PFSK-1 (cell line): ENCODE results near the gene PRDM11.

Experiments used
- FOXP2 ChIP-seq: optimal IDR thresholded peaks from 2 replicates; pipeline ENCODE3; 2011; ENCODE audit warnings: borderline replicate concordance, control low read depth, inconsistent platforms; ENCODE audit not compliant: insufficient read depth; ENCODE audit errors: extremely low read length, extremely low read depth
- POLR2AphosphoS5 ChIP-seq: IDR thresholded peaks from 2 replicates; pipeline ENCODE4 v1.6.1; 2012; ENCODE audit warnings: low read depth, mild to moderate bottlenecking, control low read depth, low read length, moderate library complexity
- SIN3A ChIP-seq: IDR thresholded peaks from 2 replicates; pipeline ENCODE4 v1.6.1; 2012; ENCODE audit warnings: mild to moderate bottlenecking, low read length, moderate library complexity, borderline replicate concordance; ENCODE audit not compliant: insufficient read depth
- TAF1 ChIP-seq: IDR thresholded peaks from 2 replicates; pipeline ENCODE4 v1.6.1; 2012; ENCODE audit warnings: low read length, control low read depth, borderline replicate concordance; ENCODE audit not compliant: insufficient read depth
- TF ChIP-seq, protein P1 (sequence below), 2 experiments: IDR thresholded peaks; 2 replicates each; pipeline versions ENCODE4 v1.6.1 to v1.8.0; 2011 to 2012; ENCODE audit warnings: low read depth in 2 of 2, low read length in 2 of 2, control low read depth in 1 of 2, inconsistent platforms in 1 of 2, mild to moderate bottlenecking in 1 of 2, moderate library complexity in 1 of 2; ENCODE audit not compliant: insufficient read depth in 1 of 2

PRDM11 gene

DNA sequence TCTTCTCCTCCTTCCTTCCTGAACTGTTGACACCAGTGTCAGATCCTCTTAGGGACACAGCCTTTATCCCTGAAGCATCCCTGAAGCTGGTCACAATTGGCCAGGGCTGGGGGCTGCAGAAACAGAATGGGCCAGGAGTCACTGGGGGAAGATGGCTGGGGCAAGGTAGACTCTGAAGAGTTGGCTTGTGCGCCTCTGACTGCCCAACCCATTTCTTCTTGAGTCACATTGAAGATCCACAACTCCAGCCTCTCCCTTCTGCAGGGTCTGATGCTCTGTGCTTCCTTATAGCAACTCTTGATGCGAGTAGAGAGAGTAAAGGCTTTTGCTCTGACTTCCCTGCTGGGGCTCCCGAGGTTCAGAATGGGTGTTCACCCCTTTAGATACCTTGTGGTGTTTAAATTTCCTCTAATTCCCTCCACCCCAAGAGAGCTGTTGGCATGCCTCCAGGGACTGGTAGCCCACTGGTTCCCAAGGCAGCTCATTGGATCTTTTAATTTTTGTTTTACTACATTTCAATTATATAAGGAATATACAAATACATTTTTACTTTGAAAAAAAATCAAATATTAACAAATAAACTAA lies 13.4 kb downstream of the PRDM11 start:
- no peak for TF ChIP-seq FOXP2
- TF ChIP-seq, protein P1, sequence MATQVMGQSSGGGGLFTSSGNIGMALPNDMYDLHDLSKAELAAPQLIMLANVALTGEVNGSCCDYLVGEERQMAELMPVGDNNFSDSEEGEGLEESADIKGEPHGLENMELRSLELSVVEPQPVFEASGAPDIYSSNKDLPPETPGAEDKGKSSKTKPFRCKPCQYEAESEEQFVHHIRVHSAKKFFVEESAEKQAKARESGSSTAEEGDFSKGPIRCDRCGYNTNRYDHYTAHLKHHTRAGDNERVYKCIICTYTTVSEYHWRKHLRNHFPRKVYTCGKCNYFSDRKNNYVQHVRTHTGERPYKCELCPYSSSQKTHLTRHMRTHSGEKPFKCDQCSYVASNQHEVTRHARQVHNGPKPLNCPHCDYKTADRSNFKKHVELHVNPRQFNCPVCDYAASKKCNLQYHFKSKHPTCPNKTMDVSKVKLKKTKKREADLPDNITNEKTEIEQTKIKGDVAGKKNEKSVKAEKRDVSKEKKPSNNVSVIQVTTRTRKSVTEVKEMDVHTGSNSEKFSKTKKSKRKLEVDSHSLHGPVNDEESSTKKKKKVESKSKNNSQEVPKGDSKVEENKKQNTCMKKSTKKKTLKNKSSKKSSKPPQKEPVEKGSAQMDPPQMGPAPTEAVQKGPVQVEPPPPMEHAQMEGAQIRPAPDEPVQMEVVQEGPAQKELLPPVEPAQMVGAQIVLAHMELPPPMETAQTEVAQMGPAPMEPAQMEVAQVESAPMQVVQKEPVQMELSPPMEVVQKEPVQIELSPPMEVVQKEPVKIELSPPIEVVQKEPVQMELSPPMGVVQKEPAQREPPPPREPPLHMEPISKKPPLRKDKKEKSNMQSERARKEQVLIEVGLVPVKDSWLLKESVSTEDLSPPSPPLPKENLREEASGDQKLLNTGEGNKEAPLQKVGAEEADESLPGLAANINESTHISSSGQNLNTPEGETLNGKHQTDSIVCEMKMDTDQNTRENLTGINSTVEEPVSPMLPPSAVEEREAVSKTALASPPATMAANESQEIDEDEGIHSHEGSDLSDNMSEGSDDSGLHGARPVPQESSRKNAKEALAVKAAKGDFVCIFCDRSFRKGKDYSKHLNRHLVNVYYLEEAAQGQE (IDR thresholded peaks at IDR 0.05; ENCODE audit: insufficient read depth in 1 of 2, low read depth in 2 of 2, low read length in 2 of 2) = no peak
- no peak for TF ChIP-seq POLR2AphosphoS5
- TF ChIP-seq SIN3A = no peak
- no peak for TF ChIP-seq TAF1

DNA sequence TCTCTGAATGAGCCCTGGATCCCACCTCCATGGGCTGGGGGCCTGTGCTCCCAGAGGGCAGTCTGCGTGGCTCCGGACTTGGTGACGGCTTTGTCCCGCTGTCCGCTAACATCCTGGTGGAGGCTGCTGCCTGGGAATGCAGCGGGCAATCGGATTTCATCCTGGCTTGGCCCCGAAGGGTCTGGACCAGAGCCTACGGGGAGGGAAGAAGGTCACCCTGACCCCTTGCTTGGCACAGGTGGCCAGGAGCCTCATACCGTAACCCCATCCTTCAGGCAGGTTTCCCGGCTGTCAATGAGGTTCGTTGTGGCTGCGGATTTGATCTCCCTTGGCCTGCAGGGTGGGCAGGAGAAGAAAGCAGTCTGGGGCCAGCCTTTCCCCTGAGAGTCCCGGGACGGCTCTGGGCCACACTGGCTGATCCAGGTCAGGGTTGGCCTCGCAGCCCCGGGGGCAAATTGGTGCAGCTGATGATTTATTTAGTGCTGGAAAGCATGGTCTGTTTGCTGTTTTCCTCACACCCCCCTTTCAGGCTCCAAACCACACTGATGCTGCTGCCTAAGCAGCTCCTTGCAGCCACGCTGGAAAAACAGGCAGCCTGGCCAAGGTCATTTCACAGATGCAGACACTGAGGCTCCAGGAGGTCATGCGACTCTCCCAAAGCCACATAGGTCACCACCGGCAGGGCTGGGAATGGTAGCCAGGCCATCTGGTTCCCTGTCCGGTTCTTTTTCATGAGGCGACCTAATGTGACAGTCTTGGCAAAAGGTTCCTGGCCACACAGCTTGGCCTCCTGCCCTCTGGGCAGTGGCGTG lies 15.0 kb downstream of the PRDM11 start:
- TF ChIP-seq, protein P1 (IDR thresholded peaks at IDR 0.05; ENCODE audit: insufficient read depth in 1 of 2, low read depth in 2 of 2, low read length in 2 of 2) = no peak
- TF ChIP-seq SIN3A (no peak), FOXP2 (no peak), TAF1 (no peak), POLR2AphosphoS5 (no peak)

DNA sequence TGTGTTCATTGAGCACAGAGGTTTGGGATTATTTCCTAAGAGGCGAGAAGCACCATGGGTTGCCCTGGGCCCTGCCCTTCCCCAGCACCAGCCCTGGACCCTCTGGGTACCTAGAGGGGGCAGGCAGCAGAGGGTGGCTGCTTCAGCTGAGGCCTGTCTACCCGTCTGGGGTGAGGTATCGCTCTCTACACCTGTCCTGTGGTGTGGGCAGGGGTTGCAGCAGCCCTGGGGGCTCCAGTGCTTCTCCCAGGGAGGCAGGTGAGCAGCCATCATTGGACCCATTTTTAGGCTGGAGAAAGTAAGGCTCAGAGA lies 15.6 kb downstream of the PRDM11 start:
- no peak for TF ChIP-seq FOXP2
- no peak for TF ChIP-seq TAF1
- no peak for TF ChIP-seq SIN3A
- TF ChIP-seq, protein P1 (IDR thresholded peaks at IDR 0.05; ENCODE audit: insufficient read depth in 1 of 2, low read depth in 2 of 2, low read length in 2 of 2) = no peak
- no peak for TF ChIP-seq POLR2AphosphoS5

DNA sequence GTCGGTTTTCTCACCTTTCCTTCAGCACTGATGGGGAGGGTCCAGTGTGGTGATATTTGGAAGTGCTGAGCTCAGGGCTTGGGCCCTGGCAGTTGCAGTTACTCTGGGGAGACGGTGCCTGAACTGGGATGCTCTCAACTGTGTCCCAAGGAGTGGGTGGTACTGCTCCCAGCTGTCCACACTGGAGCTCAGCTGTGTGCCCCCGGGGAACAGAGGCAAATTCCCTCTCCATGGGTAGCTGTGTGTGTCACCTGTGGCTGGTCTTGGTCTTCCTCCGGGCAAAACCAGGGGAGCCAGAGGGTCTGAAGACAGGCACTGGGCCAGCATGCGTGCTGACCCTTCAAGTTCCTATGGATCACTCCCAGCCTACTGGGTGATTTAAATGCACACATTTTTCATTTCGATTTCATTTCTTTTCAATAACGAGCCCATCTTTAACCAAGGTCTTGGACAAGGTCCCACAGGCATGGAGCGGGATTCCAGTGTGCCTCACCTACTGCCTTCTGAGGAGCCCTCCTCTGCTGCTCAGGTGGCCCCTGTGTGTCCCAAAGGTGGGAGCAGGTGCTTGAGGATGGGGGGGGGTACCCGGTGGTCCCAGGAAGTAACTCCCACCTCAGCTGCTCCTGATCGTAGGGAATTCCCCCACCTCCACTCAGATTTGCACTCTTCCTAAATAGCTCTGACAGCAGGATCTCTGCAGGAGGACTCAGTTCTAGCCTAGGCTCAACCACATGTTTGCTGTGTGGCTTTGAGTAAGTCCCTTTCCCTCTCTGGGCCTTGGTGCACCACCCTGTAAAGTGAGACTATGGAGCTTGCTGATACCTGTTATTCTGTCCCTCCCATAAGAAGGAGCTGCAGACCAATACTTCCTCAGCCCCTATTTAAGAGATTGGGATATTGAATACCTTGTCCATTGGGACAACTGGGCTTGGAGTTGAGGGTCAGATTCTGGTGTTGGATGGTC lies 16.8 kb downstream of the PRDM11 start:
- TF ChIP-seq SIN3A (no peak), POLR2AphosphoS5 (no peak), TAF1 (no peak)
- TF ChIP-seq, protein P1 (IDR thresholded peaks at IDR 0.05; ENCODE audit: insufficient read depth in 1 of 2, low read depth in 2 of 2, low read length in 2 of 2) = no peak
